ENCODE data around the gene TNFAIP3.
"Not testable (repeated sequence)": the region's sequence is repeated elsewhere in the genome, so short reads cannot be mapped to it uniquely, and the experiment has no call there.

Gene TNFAIP3

DNA sequence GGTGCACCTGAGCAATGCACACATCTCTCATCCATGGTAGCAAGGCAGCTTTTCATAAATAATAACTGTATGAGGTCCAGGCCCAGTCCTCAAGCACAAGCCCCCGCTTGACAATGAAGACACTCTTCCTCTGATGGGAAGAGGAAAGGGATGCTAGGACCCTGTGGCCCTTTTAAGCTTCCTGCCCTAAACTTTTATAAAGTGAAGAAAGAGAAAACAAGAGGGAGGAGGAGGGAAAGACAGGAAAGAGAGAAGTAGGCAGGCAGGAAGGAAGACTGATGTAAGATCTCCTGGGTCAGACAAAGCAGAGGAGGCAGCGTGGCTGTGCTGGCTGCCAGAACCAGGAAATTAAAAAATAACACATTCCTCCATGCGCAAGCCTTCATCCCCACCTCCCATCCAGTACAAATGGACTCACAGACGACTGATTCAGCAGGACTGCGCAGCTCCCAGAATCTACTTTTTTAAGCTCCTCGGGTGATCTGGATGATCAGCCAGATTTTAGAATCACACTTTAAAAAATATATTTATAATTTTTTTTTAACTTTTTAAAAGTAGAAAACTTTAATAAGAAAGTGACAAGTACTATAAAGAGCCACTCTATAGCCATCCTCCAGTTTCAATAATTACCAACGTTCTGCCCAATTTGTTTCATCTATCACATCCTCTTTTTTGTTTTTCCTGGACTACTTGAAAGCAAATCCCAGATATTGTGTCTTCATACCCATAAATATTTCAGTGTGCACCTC, 16.5 kb downstream of the TNFAIP3 start:
- peaks cover 31% of the 10 kb centered on the region for H3K9me3 Mint-ChIP-seq
- peaks cover 12% of the 10 kb centered on the region for H3K36me3 Mint-ChIP-seq (ENCODE audit: low read depth)
- peak overlapping the region; percentile 98 for H3K27ac Mint-ChIP-seq
- peaks cover 15% of the 10 kb centered on the region for H3K4me1 Mint-ChIP-seq
- no peaks in the 10 kb centered on the region for H3K27me3 Mint-ChIP-seq (ENCODE audit: low read depth, poor library complexity)
- TF ChIP-seq, protein P1, sequence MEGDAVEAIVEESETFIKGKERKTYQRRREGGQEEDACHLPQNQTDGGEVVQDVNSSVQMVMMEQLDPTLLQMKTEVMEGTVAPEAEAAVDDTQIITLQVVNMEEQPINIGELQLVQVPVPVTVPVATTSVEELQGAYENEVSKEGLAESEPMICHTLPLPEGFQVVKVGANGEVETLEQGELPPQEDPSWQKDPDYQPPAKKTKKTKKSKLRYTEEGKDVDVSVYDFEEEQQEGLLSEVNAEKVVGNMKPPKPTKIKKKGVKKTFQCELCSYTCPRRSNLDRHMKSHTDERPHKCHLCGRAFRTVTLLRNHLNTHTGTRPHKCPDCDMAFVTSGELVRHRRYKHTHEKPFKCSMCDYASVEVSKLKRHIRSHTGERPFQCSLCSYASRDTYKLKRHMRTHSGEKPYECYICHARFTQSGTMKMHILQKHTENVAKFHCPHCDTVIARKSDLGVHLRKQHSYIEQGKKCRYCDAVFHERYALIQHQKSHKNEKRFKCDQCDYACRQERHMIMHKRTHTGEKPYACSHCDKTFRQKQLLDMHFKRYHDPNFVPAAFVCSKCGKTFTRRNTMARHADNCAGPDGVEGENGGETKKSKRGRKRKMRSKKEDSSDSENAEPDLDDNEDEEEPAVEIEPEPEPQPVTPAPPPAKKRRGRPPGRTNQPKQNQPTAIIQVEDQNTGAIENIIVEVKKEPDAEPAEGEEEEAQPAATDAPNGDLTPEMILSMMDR (IDR thresholded peaks at IDR 0.05) = no peak
- H3K4me3 Mint-ChIP-seq = no peak overlapping the region
- DNase-seq = no peak

DNA sequence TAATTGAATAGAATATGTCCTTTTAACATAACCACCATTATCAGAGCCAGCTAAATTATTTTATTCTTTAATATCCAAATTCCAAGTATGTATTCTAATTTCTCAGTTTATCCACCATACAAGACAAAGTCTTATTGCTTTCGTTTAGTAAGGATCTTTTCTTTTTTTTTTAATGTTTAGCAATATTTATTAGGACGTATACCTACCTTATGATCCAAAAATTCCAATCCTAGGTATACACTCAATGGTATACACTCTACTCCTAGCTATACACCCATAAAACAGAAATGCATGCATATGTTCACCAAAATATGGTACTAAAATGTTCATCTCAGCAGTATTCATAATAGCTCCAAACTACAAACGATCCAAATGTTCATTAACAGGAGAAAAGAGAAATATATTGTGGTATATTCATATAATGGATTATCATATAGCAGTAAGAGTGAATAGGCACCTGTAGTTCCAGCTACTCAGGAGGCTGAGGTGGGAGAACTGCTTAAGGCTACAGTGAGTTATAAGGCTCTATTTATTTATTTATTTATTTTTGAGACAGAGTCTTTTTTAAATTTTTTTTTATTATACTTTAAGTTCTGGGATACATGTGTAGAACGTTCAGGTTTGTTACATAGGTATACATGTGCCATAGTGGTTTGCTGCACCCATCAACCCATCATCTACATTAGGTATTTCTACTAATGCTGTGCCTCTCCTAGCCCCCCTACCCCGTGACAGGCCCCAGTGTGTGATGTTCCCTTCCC, 17.3 kb downstream of the TNFAIP3 start:
- Mint-ChIP-seq H3K9me3 (peaks cover 38% of the 10 kb centered on the region), H3K36me3 (ENCODE audit: low read depth) (peaks cover 17% of the 10 kb centered on the region), H3K4me1 (peaks cover 8% of the 10 kb centered on the region), H3K27me3 (ENCODE audit: low read depth, poor library complexity) (no peaks in the 10 kb centered on the region), H3K4me3 (no peak overlapping the region), H3K27ac (no peak overlapping the region)
- TF ChIP-seq, protein P1 (IDR thresholded peaks at IDR 0.05) = no peak
- no peak for DNase-seq

DNA sequence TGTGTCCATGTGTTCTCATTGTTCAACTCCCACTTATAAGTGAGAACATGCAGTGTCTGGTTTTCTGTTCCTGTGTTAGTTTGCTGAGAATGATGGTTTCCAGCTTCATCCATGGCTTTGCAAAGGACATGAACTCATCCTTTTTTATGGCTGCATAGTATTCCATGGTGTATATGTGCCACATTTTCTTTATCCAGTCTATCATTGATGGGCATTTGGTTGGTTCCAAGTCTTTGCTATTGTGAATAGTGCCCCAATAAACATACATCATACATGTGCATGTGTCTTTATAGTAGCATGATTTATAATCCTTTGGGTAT, 17.8 kb downstream of the TNFAIP3 start:
- H3K36me3 Mint-ChIP-seq (ENCODE audit: low read depth) = peaks cover 19% of the 10 kb centered on the region
- H3K27ac Mint-ChIP-seq; H3K27me3 Mint-ChIP-seq (ENCODE audit: low read depth, poor library complexity); H3K4me3 Mint-ChIP-seq; H3K4me1 Mint-ChIP-seq; DNase-seq: not testable (repeated sequence)
- H3K9me3 Mint-ChIP-seq = peaks cover 42% of the 10 kb centered on the region

DNA sequence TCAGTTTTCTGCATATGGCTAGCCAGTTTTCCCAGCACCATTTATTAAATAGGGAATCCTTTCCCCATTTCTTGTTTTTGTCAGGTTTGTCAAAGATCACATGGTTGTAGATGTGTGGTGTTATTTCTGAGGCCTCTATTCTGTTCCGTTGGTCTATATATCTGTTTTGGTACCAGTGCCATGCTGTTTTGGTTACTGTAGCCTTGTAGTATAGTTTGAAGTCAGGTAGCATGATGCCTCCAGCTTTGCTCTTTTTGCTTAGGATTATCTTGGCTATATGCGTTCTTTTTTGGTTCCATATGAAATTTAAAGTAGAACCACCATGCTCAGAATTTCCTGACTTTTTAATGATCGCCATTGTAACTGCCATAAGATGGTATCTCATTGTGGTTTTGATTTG, 19.2 kb downstream of the TNFAIP3 start:
- not testable (repeated sequence) for DNase-seq

DNA sequence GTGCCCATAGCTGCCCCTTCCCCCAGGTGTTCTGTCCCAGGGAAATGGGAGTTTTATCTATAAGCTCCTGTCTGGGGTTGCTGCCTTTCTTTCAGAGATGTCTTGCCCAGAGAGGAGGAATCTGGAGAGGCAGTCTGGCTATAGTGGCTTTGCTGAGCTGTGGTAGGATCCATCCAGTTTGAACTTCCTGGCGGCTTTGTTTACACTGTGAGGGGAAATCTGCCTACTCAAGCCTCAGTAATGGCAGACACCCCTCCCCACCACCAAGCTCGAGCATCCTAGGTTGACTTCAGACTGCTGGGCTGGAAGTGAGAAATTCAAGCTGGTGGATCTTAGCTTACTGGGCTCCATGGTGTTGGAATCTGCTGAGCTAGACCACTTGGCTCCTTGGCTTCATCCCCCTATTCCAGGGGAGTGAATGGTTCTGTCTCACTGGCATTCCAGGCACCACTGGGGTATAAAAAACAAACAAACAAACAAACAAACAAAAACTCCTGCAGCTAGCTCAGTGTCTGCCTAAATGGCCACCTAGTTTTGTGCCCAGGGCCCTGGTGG, 24.0 kb downstream of the TNFAIP3 start:
- peaks cover 23% of the 10 kb centered on the region for H3K36me3 Mint-ChIP-seq (ENCODE audit: low read depth)
- no peak overlapping the region for H3K27ac Mint-ChIP-seq
- no peak overlapping the region for H3K4me3 Mint-ChIP-seq
- no peak for DNase-seq
- peaks cover 2% of the 10 kb centered on the region for H3K27me3 Mint-ChIP-seq (ENCODE audit: low read depth, poor library complexity)
- TF ChIP-seq, protein P1 (IDR thresholded peaks at IDR 0.05) = no peak
- H3K9me3 Mint-ChIP-seq = peaks cover 44% of the 10 kb centered on the region
- no peaks in the 10 kb centered on the region for H3K4me1 Mint-ChIP-seq

More for the DNA sequence above, 19.2 kb downstream of the TNFAIP3 start:
- H3K9me3 Mint-ChIP-seq = peaks cover 48% of the 10 kb centered on the region
- not testable (repeated sequence) for H3K4me1 Mint-ChIP-seq; H3K27ac Mint-ChIP-seq; H3K4me3 Mint-ChIP-seq; H3K27me3 Mint-ChIP-seq (ENCODE audit: low read depth, poor library complexity)
- H3K36me3 Mint-ChIP-seq (ENCODE audit: low read depth) = peaks cover 23% of the 10 kb centered on the region

DNA sequence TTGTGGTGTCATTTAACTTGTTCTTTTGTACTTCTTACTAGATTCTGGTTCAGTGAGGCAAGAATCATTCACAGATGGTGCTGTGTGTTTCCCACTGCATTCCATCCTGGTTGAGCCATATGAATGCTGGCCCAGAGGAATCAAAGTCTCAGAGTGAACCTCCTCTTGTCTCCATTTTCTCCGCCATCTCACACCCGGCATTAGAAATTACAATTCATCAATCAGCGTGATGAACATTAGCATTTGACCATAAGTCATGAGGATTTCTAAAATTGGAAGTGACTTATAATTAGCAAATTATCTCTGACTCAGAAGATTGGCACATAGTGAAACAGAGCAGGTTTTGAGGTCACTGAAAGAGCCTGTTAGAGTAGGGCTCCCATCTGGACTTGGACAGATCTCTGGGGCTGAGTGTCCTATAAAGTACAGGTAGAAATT, 25.2 kb downstream of the TNFAIP3 start:
- Mint-ChIP-seq H3K4me3 (no peak overlapping the region), H3K27me3 (ENCODE audit: low read depth, poor library complexity) (peaks cover 2% of the 10 kb centered on the region), H3K9me3 (peaks cover 32% of the 10 kb centered on the region), H3K36me3 (ENCODE audit: low read depth) (peaks cover 15% of the 10 kb centered on the region), H3K4me1 (no peaks in the 10 kb centered on the region), H3K27ac (no peak overlapping the region)
- TF ChIP-seq, protein P1 (IDR thresholded peaks at IDR 0.05) = no peak
- DNase-seq = no peak
